Astrocyte (in vitro differentiated cells and primary cell): ENCODE measurements around the gene EIF4EBP3. TPM values are rescaled to one million over a fixed set of nuclear protein-coding genes. Genes with fewer than 3 reads are reported as not detected.

ENCODE experiments used
- DNase-seq: peaks from one replicate; pipeline ENCODE4 v3.0.0-alpha.2; 2010; ENCODE audit warnings: low read depth
- FAIRE-seq: peaks from 2 replicates; lab custom pipeline; 2011; peaks lifted over from hg19 to GRCh38; lab: Jason Lieb, UNC
- H2AFZ ChIP-seq: 2 replicates; pipeline ENCODE4 v1.6.0; 2012; ENCODE audit warnings: low read depth, low read length, inconsistent platforms
- H3K27ac ChIP-seq: 2 replicates; pipeline ENCODE4 v1.5.1; 2011; ENCODE audit warnings: low read depth, low read length, inconsistent platforms
- H3K27me3 ChIP-seq: 2 replicates; pipeline ENCODE4 v1.6.0; 2011; ENCODE audit warnings: low read length, inconsistent platforms; ENCODE audit not compliant: insufficient read depth
- H3K36me3 ChIP-seq: 2 replicates; pipeline ENCODE4 v1.5.1; 2011; ENCODE audit warnings: low read length, inconsistent platforms; ENCODE audit not compliant: insufficient read depth
- H3K4me1 ChIP-seq: 2 replicates; pipeline ENCODE4 v1.5.1; 2011; ENCODE audit warnings: low read length, inconsistent platforms; ENCODE audit not compliant: insufficient read depth
- H3K4me2 ChIP-seq: 2 replicates; pipeline ENCODE4 v1.6.0; 2012; ENCODE audit warnings: low read length, inconsistent platforms
- H3K4me3 ChIP-seq: 2 replicates; pipeline ENCODE4 v1.5.1; 2011; ENCODE audit warnings: low read depth, mild to moderate bottlenecking, low read length, inconsistent platforms; ENCODE audit not compliant: insufficient read depth
- H3K79me2 ChIP-seq: 2 replicates; pipeline ENCODE4 v1.6.0; 2012; ENCODE audit warnings: mild to moderate bottlenecking, low read length, inconsistent platforms; ENCODE audit not compliant: insufficient read depth
- H3K9ac ChIP-seq: 2 replicates; pipeline ENCODE4 v1.6.0; 2012; ENCODE audit warnings: mild to moderate bottlenecking, low read length, inconsistent platforms
- H3K9me3 ChIP-seq: 2 replicates; pipeline ENCODE4 v1.5.1; 2012; ENCODE audit warnings: low read depth, mild to moderate bottlenecking, low read length, inconsistent platforms; ENCODE audit not compliant: insufficient read depth
- H4K20me1 ChIP-seq: 2 replicates; pipeline ENCODE4 v1.6.0; 2012; ENCODE audit warnings: low read length, inconsistent platforms; ENCODE audit not compliant: insufficient read depth
- H3K27ac Mint-ChIP-seq: one replicate; pipeline ENCODE4 v1.8.0; 2021; ENCODE audit warnings: mild to moderate bottlenecking, mixed read lengths; ENCODE audit not compliant: unreplicated experiment
- H3K27me3 Mint-ChIP-seq: one replicate; pipeline ENCODE4 v1.8.0; 2021; ENCODE audit warnings: low read depth, mixed read lengths; ENCODE audit not compliant: unreplicated experiment
- H3K36me3 Mint-ChIP-seq: one replicate; pipeline ENCODE4 v1.8.0; 2021; ENCODE audit warnings: low read depth, mixed read lengths; ENCODE audit not compliant: unreplicated experiment
- H3K4me1 Mint-ChIP-seq: one replicate; pipeline ENCODE4 v1.8.0; 2021; ENCODE audit warnings: low read depth, mixed read lengths; ENCODE audit not compliant: unreplicated experiment
- H3K4me3 Mint-ChIP-seq: one replicate; pipeline ENCODE4 v1.8.0; 2021; ENCODE audit warnings: mild to moderate bottlenecking, moderate library complexity, mixed read lengths; ENCODE audit not compliant: unreplicated experiment
- H3K9me3 Mint-ChIP-seq: one replicate; pipeline ENCODE4 v1.8.0; 2021; ENCODE audit warnings: mild to moderate bottlenecking, mixed read lengths; ENCODE audit not compliant: unreplicated experiment
- EZH2 ChIP-seq: IDR thresholded peaks from 2 replicates; pipeline ENCODE4 v1.6.1; 2012; ENCODE audit warnings: mild to moderate bottlenecking, low read length, inconsistent platforms; ENCODE audit not compliant: insufficient read depth
- total RNA-seq: library from RNA; stranded (reverse); gene quantifications from 2 replicates; pipeline ENCODE4 v1.2.1, GENCODE V29; 2021
- TF ChIP-seq, protein P1 (sequence below): IDR thresholded peaks from 2 replicates; pipeline ENCODE4 v1.5.1; 2011; ENCODE audit warnings: low read depth, mild to moderate bottlenecking, inconsistent platforms, low read length, moderate library complexity; ENCODE audit not compliant: insufficient read depth

Gene EIF4EBP3
- total RNA-seq, 1 donor from 2014 or later = 3.6 TPM

DNA sequence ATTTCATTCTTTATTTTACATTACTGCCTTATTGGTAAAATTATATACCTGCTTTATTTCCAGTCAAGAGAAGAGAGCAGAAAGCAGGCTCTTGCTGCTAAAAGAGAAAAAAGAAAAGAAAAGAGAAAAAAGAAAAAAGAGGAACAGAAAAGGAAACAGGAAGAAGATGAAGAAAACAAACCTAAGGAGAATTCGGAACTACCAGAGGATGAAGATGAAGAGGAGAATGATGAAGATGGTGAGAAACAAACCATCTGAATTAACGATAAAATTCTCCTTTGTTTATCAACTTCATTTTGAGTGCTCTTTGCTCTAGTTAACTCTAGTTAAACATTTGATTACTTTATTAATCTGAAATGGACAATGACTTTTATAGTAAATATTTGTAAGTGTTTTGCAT, 23.5 kb upstream of the EIF4EBP3 start:
- FAIRE-seq (no peak), DNase-seq (no peak)
- Mint-ChIP-seq H3K27me3 (no peaks in the 10 kb centered on the region), H3K36me3 (peaks cover 9% of the 10 kb centered on the region), H3K4me1 (no peaks in the 10 kb centered on the region), H3K27ac (no peak overlapping the region), H3K4me3 (no peak overlapping the region), H3K9me3 (no peaks in the 10 kb centered on the region)
- Histone ChIP-seq H3K4me3 (no peak overlapping the region), H4K20me1 (no peaks in the 10 kb centered on the region), H3K27me3 (no peaks in the 10 kb centered on the region), H3K79me2 (no peaks in the 10 kb centered on the region), H3K4me1 (no peaks in the 10 kb centered on the region), H3K4me2 (no peak overlapping the region), H3K27ac (no peak overlapping the region), H3K9me3 (no peaks in the 10 kb centered on the region), H3K9ac (no peak overlapping the region), H3K36me3 (peaks cover 24% of the 10 kb centered on the region), H2AFZ (no peak overlapping the region)
- TF ChIP-seq, protein P1, sequence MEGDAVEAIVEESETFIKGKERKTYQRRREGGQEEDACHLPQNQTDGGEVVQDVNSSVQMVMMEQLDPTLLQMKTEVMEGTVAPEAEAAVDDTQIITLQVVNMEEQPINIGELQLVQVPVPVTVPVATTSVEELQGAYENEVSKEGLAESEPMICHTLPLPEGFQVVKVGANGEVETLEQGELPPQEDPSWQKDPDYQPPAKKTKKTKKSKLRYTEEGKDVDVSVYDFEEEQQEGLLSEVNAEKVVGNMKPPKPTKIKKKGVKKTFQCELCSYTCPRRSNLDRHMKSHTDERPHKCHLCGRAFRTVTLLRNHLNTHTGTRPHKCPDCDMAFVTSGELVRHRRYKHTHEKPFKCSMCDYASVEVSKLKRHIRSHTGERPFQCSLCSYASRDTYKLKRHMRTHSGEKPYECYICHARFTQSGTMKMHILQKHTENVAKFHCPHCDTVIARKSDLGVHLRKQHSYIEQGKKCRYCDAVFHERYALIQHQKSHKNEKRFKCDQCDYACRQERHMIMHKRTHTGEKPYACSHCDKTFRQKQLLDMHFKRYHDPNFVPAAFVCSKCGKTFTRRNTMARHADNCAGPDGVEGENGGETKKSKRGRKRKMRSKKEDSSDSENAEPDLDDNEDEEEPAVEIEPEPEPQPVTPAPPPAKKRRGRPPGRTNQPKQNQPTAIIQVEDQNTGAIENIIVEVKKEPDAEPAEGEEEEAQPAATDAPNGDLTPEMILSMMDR = no peak
- no peak for TF ChIP-seq EZH2

DNA sequence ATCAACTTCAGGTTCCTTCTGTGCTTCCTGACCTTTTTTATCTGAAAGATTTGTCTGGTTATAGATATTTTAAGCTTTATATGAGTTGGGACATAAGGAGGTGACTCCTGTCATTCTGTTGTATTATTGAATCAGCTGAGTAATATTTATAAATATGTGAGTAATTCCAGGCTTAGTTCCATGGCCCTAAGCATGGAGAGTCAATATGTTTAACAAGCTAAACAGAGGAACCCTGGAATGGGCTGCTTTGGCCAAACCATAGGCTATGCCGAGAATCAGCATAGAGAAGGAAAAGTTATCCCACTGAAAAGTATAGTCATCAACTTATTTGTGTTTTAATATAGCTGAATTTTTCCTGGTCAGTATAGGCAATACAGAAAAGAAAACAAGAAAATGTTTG, 7.2 kb upstream of the EIF4EBP3 start:
- H3K79me2 ChIP-seq = peaks cover 2% of the 10 kb centered on the region
- no peaks in the 10 kb centered on the region for H3K27me3 Mint-ChIP-seq
- no peak overlapping the region for H3K4me2 ChIP-seq
- H4K20me1 ChIP-seq = no peaks in the 10 kb centered on the region
- no peak for TF ChIP-seq EZH2
- TF ChIP-seq, protein P1 = no peak
- no peak overlapping the region for H3K27ac ChIP-seq
- no peak overlapping the region for H3K9ac ChIP-seq
- DNase-seq (no peak), FAIRE-seq (no peak)
- H3K9me3 ChIP-seq = no peaks in the 10 kb centered on the region
- no peaks in the 10 kb centered on the region for H3K9me3 Mint-ChIP-seq
- peaks cover 12% of the 10 kb centered on the region for H3K36me3 Mint-ChIP-seq
- no peak overlapping the region for H3K4me3 Mint-ChIP-seq
- no peaks in the 10 kb centered on the region for H3K27me3 ChIP-seq
- H3K4me1 ChIP-seq = no peaks in the 10 kb centered on the region
- H3K4me1 Mint-ChIP-seq = no peaks in the 10 kb centered on the region
- peaks cover 20% of the 10 kb centered on the region for H3K36me3 ChIP-seq
- H2AFZ ChIP-seq = no peak overlapping the region
- no peak overlapping the region for H3K4me3 ChIP-seq
- H3K27ac Mint-ChIP-seq = no peak overlapping the region

DNA sequence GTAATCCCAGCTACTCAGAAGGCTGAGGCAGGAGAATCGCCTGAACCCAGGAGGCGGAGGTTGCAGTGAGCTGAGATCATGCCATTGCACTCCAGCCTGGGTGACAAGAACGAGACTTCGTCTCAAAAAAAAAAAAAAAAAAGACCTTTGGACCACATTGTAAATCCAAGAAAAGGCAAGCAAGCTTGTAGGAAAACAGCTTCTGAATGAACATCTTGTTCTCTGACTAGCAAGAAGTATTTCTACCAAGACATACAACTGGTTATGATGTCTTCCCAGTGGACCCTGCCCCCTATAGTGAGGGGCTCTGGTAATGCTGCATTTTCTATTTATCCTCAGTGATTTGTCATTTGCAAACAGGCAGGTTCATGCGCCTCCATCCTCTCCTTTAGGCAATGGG, 4.5 kb upstream of the EIF4EBP3 start:
- Histone ChIP-seq H2AFZ (no peak overlapping the region), H3K4me2 (no peak overlapping the region), H3K79me2 (no peaks in the 10 kb centered on the region), H3K27ac (no peak overlapping the region), H3K9me3 (no peaks in the 10 kb centered on the region), H3K9ac (no peak overlapping the region), H3K36me3 (peaks cover 12% of the 10 kb centered on the region), H4K20me1 (peaks cover 2% of the 10 kb centered on the region), H3K4me1 (peaks cover 9% of the 10 kb centered on the region), H3K4me3 (no peak overlapping the region), H3K27me3 (no peaks in the 10 kb centered on the region)
- no peak overlapping the region for H3K27ac Mint-ChIP-seq
- FAIRE-seq = no peak
- H3K9me3 Mint-ChIP-seq = no peaks in the 10 kb centered on the region
- H3K4me1 Mint-ChIP-seq = peaks cover 4% of the 10 kb centered on the region
- H3K27me3 Mint-ChIP-seq = no peaks in the 10 kb centered on the region
- H3K4me3 Mint-ChIP-seq = no peak overlapping the region
- TF ChIP-seq, protein P1 = no peak
- no peak for TF ChIP-seq EZH2
- DNase-seq = no peak
- H3K36me3 Mint-ChIP-seq = peaks cover 12% of the 10 kb centered on the region
